HG02885 (cell line): ENCODE results near the gene RARB.

Source experiments
- ATAC-seq: cut with Tn5 transposase; IDR thresholded peaks from one replicate; pipeline ENCODE4 v1.9.1; 2021; ENCODE audit warnings: mild to moderate bottlenecking; ENCODE audit not compliant: unreplicated experiment, poor library complexity

RARB gene

GRCh38 chr3:25537516-25537915, 109.5 kb downstream of the RARB start:
- ATAC-seq, result no peak

- no peak for ATAC-seq
Observed at GRCh38 chr3:25540273-25540672, 112.2 kb downstream of the RARB start.

GRCh38 chr3:25542492-25543039, 114.5 kb downstream of the RARB start:
- ATAC-seq, result no peak

- ATAC-seq, result no peak
Observed at GRCh38 chr3:25547103-25547502, 119.0 kb downstream of the RARB start.

- ATAC-seq, result no peak
Observed at GRCh38 chr3:25547943-25548674, 120.0 kb downstream of the RARB start.

- ATAC-seq, result no peak
Observed at GRCh38 chr3:25548836-25549235, 120.8 kb downstream of the RARB start.

- ATAC-seq, result no peak
Observed at GRCh38 chr3:25552251-25552650, 124.2 kb downstream of the RARB start.

GRCh38 chr3:25554376-25554775, 126.3 kb downstream of the RARB start:
- ATAC-seq, result no peak

GRCh38 chr3:25555695-25556437, 127.8 kb downstream of the RARB start:
- ATAC-seq, result no peak

GRCh38 chr3:25556447-25556846, 128.4 kb downstream of the RARB start:
- no peak for ATAC-seq

- ATAC-seq, result no peak
Observed at GRCh38 chr3:25557694-25558093, 129.6 kb downstream of the RARB start.

GRCh38 chr3:25558121-25558520, 130.1 kb downstream of the RARB start:
- ATAC-seq, result no peak

GRCh38 chr3:25558796-25559195, 130.7 kb downstream of the RARB start:
- ATAC-seq, result no peak

- no peak for ATAC-seq
Observed at GRCh38 chr3:25563601-25564000, 135.5 kb downstream of the RARB start.

GRCh38 chr3:25564075-25564474, 136.0 kb downstream of the RARB start:
- ATAC-seq, result no peak

- ATAC-seq, result no peak
Observed at GRCh38 chr3:25565807-25566206, 137.7 kb downstream of the RARB start.

- no peak for ATAC-seq
Observed at GRCh38 chr3:25566358-25566920, 138.4 kb downstream of the RARB start.

GRCh38 chr3:25567388-25567787, 139.3 kb downstream of the RARB start:
- no peak for ATAC-seq

GRCh38 chr3:25567806-25568524, 139.9 kb downstream of the RARB start:
- ATAC-seq, result no peak

- no peak for ATAC-seq
Observed at GRCh38 chr3:25568525-25569078, 140.5 kb downstream of the RARB start.
